K562 (cell line): ENCODE results near the gene NDRG4. TPM values are rescaled to one million over a fixed set of nuclear protein-coding genes. Genes with fewer than 3 reads are reported as not detected.

Experiments used
- ATF2 ChIP-seq: sonication (generic); formaldehyde crosslinking; IDR thresholded peaks from 2 replicates; pipeline ENCODE4 v1.8.1; 2022; ENCODE audit warnings: missing genetic modification reagents
- ATF6 ChIP-seq: sonication (generic); formaldehyde crosslinking; IDR thresholded peaks from 2 replicates; pipeline ENCODE4 v1.4.0; 2020; ENCODE audit warnings: mild to moderate bottlenecking, missing genetic modification reagents
- CAMTA2 ChIP-seq: fragments of 250-450 bp; sonication (Bioruptor Pico); conservative IDR thresholded peaks from 2 replicates; pipeline ENCODE4 v1.5.1; 2022
- CBX3 ChIP-seq, 2 experiments: IDR thresholded peaks; 1 replicate in 1 of 2; 2 replicates in 1 of 2; pipeline ENCODE4 v1.6.1; 2012; ENCODE audit warnings: inconsistent platforms in 2 of 2, low read length in 2 of 2, borderline replicate concordance in 1 of 2, control low read depth in 1 of 2
- CHCHD3 ChIP-seq: fragments of 250-450 bp; sonication (Bioruptor Pico); IDR thresholded peaks from 2 replicates; pipeline ENCODE4 v2.1.2; 2022; ENCODE audit warnings: mild to moderate bottlenecking
- CHD4 ChIP-seq: fragments of 200-600 bp; sonication (generic); IDR thresholded peaks from 3 replicates; pipeline ENCODE4 v1.6.1; 2012; ENCODE audit warnings: low read depth, mild to moderate bottlenecking, mixed read lengths, low read length, inconsistent platforms; ENCODE audit not compliant: insufficient read depth, insufficient replicate concordance, poor library complexity, severe bottlenecking
- EGR1 ChIP-seq: fragments of 450-650 bp; conservative IDR thresholded peaks from 2 replicates; pipeline ENCODE4 v1.6.1; 2017; ENCODE audit warnings: mild to moderate bottlenecking
- EP400 ChIP-seq: fragments of 450-650 bp; IDR thresholded peaks from 2 replicates; pipeline ENCODE4 v1.6.1; 2017; ENCODE audit warnings: antibody characterized with exemption, mild to moderate bottlenecking, moderate library complexity
- EWSR1 ChIP-seq: fragments of 450-650 bp; IDR thresholded peaks from 2 replicates; pipeline ENCODE4 v1.6.1; 2018; ENCODE audit warnings: borderline replicate concordance, mild to moderate bottlenecking, low read depth, moderate library complexity; ENCODE audit not compliant: partially characterized antibody
- HDAC1 ChIP-seq, 2 experiments: fragments of 450-650 bp; IDR thresholded peaks; 2 replicates each; pipeline ENCODE4 v1.6.1; 2016 to 2017; ENCODE audit warnings: inconsistent platforms in 1 of 2, mild to moderate bottlenecking in 1 of 2, moderate library complexity in 1 of 2
- HLTF ChIP-seq: fragments of 450-650 bp; IDR thresholded peaks from 2 replicates; pipeline ENCODE4 v1.6.1; 2016
- HOXB6 ChIP-seq: fragments of 250-450 bp; sonication (Bioruptor Pico); IDR thresholded peaks from 2 replicates; pipeline ENCODE4 v1.5.1; 2022; ENCODE audit warnings: mild to moderate bottlenecking, borderline replicate concordance
- JUN ChIP-seq, 2 experiments: sonication (generic) in 1 of 2; formaldehyde crosslinking in 1 of 2; IDR thresholded peaks; 2 replicates each; pipeline versions ENCODE4 v1.6.1 to v1.8.0; 2012 to 2022; ENCODE audit warnings: borderline replicate concordance in 2 of 2, mild to moderate bottlenecking in 2 of 2, improper control_type of control experiment in 1 of 2, low read depth in 1 of 2, low read length in 1 of 2, missing genetic modification reagents in 1 of 2
- LCOR ChIP-seq: sonication (generic); formaldehyde crosslinking; IDR thresholded peaks from 2 replicates; pipeline ENCODE4 v1.8.0; 2022; ENCODE audit warnings: mild to moderate bottlenecking, missing genetic modification reagents
- MBD1 ChIP-seq: fragments of 250-450 bp; sonication (Bioruptor Pico); IDR thresholded peaks from 2 replicates; pipeline ENCODE4 v1.8.0; 2022; ENCODE audit warnings: inconsistent platforms
- PHB ChIP-seq: fragments of 250-450 bp; sonication (Bioruptor Pico); IDR thresholded peaks from 2 replicates; pipeline ENCODE4 v1.5.0; 2021
- POLR2G ChIP-seq: fragments of 200-400 bp; formaldehyde crosslinking; IDR thresholded peaks from 2 replicates; pipeline ENCODE4 v1.6.1; 2017; ENCODE audit warnings: low read depth, mild to moderate bottlenecking, antibody characterized with exemption, low read length, moderate library complexity
- PYGO2 ChIP-seq: fragments of 450-650 bp; IDR thresholded peaks from 2 replicates; pipeline ENCODE4 v1.6.1; 2016; ENCODE audit warnings: mild to moderate bottlenecking, missing genetic modification characterization, moderate library complexity, missing compliant biosample characterization
- SMC3 ChIP-seq: conservative IDR thresholded peaks from 2 replicates; pipeline ENCODE4 v1.6.1; 2011; ENCODE audit warnings: low read depth, low read length, improper control_type of control experiment; ENCODE audit not compliant: insufficient read depth
- TCF3 ChIP-seq: sonication (generic); formaldehyde crosslinking; IDR thresholded peaks from 2 replicates; pipeline ENCODE4 v1.4.0; 2020; ENCODE audit warnings: mild to moderate bottlenecking, missing genetic modification reagents
- ZNF12 ChIP-seq: sonication (generic); formaldehyde crosslinking; IDR thresholded peaks from 2 replicates; pipeline ENCODE4 v1.4.0; 2020; ENCODE audit warnings: mild to moderate bottlenecking, missing genetic modification reagents
- ZNF174 ChIP-seq: fragments of 250-450 bp; sonication (Bioruptor Pico); IDR thresholded peaks from 2 replicates; pipeline ENCODE4 v1.4.0; 2020; ENCODE audit warnings: mild to moderate bottlenecking
- ZNF212 ChIP-seq: fragments of 450-650 bp; formaldehyde crosslinking; IDR thresholded peaks from 2 replicates; pipeline ENCODE4 v1.4.0; 2020; ENCODE audit warnings: mild to moderate bottlenecking
- ZNF282 ChIP-seq: sonication (generic); formaldehyde crosslinking; IDR thresholded peaks from 2 replicates; pipeline ENCODE4 v1.8.1; 2023; ENCODE audit warnings: missing genetic modification reagents
- ZNF324 ChIP-seq: fragments of 250-450 bp; sonication (Bioruptor Pico); IDR thresholded peaks from 2 replicates; pipeline ENCODE4 v1.4.0; 2020; ENCODE audit warnings: mild to moderate bottlenecking
- ZNF695 ChIP-seq: fragments of 450-650 bp; formaldehyde crosslinking; IDR thresholded peaks from 2 replicates; pipeline ENCODE4 v1.4.0; 2020; ENCODE audit warnings: mild to moderate bottlenecking, moderate library complexity
- polyA plus RNA-seq, 8 experiments: library from polyadenylated mRNA; depleted of rRNA in 4 of 8; stranded (reverse) in 5 of 8; unstranded in 3 of 8; fragments of >200 nt; fragmentation: Nextera tagmentation in 2 of 8; fragmentation: Illumina TruSeq in 1 of 8; extraction: Ambion mirVana in 2 of 8; extraction: Trizol in 1 of 8; gene quantifications; 2 replicates each; pipeline versions ENCODE4 v1.2.1 to v1.2.3, GENCODE V29; 2011 to 2014; ENCODE audit warnings: inconsistent platforms in 1 of 8, missing spikeins in 1 of 8
- total RNA-seq, 7 experiments: library from RNA; depleted of rRNA in 6 of 7; stranded (reverse); fragments of >200 nt in 6 of 7; fragmentation: Illumina TruSeq in 2 of 7; extraction: Trizol in 2 of 7; gene quantifications; 2 replicates each; pipeline versions ENCODE4 v1.2.1 to v1.2.3, GENCODE V29; 2011 to 2021; ENCODE audit warnings: low replicate concordance in 1 of 7

Gene NDRG4
- total and polyA plus RNA-seq, 9 of the 15 experiments (the other 6 are each of a cell fraction or from before 2014, with no cell fraction given), result 0.06 to 0.95 (median 0.28) TPM

GRCh38 chr16:58451945-58452401 is 48.0 kb upstream of the NDRG4 start (continued):
- TF ChIP-seq JUN (IDR thresholded peaks at IDR 0.05; ENCODE audit: borderline replicate concordance, low read depth, low read length) (peak; percentile 34; the same call in 1 of the 2 replicates), JUN (CRISPR knock-in tag; IDR thresholded peaks at IDR 0.05; ENCODE audit: borderline replicate concordance) (no peak), ATF6 (CRISPR knock-in tag) (no peak), CBX3 (IDR thresholded peaks at IDR 0.05; ENCODE audit: borderline replicate concordance in 1 of 2, low read length in 2 of 2) (no peak), ZNF174 (CRISPR knock-in tag) (no peak), CAMTA2 (CRISPR knock-in tag) (no peak), ZNF12 (no peak), EWSR1 (no peak), ZNF212 (no peak), ATF2 (CRISPR knock-in tag) (no peak), POLR2G (no peak), MBD1 (CRISPR knock-in tag) (no peak), HDAC1 (IDR thresholded peaks at IDR 0.05) (no peak), HOXB6 (no peak), LCOR (CRISPR knock-in tag) (peak; percentile 67; the same call in 1 of the 2 replicates), SMC3 (no peak), PYGO2 (no peak), HLTF (no peak), EP400 (no peak), TCF3 (CRISPR knock-in tag) (peak; percentile 61), CHD4 (no peak), PHB (CRISPR knock-in tag) (no peak), EGR1 (no peak), CHCHD3 (CRISPR knock-in tag) (no peak), ZNF282 (CRISPR knock-in tag) (no peak), ZNF324 (CRISPR knock-in tag) (no peak), ZNF695 (no peak)
